Stromal cell of bone marrow (primary cell): ENCODE data around the gene WNT3.
"Not testable (repeated sequence)": the region's sequence is repeated elsewhere in the genome, so short reads cannot be mapped to it uniquely, and the experiment has no call there.

Experiments
- DNase-seq: peaks from one replicate; pipeline ENCODE4 v3.0.0-alpha.2; 2012; ENCODE audit warnings: low read depth

The WNT3 gene, protein sequence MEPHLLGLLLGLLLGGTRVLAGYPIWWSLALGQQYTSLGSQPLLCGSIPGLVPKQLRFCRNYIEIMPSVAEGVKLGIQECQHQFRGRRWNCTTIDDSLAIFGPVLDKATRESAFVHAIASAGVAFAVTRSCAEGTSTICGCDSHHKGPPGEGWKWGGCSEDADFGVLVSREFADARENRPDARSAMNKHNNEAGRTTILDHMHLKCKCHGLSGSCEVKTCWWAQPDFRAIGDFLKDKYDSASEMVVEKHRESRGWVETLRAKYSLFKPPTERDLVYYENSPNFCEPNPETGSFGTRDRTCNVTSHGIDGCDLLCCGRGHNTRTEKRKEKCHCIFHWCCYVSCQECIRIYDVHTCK

DNA sequence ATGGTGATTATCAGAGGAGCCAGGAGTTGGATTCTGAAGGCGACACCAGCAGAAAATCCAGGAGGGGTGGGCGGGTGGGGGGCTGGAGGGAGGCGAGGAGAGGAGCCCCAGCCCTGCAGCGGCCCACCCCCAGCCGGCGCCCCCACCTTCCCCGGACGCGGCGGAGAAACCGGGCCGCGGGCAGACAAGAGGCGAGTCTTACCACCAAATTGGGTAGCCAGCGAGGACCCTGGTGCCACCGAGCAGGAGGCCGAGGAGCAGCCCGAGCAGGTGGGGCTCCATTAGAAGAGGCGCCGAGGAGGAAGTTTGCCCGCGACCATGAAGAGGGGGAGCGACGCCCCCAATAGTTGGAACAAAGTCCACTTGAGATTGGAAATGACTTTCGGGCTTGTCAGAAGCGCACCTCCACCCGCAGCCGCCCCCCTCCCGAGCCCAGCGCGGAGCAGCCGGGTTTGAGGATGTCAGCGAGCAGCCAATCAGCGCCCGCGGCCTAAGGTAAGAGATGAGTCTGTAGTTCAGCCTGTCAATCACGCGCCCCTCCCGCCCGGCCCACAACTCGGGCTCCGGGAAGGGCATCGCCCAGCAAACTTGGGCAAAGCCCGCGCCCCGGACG is at the start of gene WNT3:
Gene WNT3, minus strand, starts transcription at position 377 of the 613 bp plus-strand sequence. Its CDS starts 95 bp downstream, at position 282.
- no peak for DNase-seq

DNA sequence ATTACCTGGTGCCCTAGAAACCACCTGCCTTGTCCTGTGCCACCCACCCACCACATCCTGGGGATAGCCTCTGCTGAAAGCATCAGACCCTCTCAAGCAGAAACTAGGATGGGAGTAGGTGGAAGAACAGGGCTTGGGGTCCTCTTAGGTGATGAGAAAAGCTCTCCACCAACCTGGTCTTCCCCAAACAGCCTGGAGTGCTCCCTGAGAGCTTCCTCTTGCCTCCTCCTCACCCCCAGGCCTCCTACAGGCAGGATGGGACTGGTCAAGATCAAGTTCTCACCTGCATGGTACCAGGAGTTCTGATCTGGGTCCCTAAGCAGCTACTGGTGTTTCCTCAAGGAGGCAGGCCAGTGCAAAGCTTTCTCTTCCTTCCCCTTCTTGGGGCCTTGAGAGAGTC is 48.3 kb upstream of the WNT3 start:
- no peak for DNase-seq

DNA sequence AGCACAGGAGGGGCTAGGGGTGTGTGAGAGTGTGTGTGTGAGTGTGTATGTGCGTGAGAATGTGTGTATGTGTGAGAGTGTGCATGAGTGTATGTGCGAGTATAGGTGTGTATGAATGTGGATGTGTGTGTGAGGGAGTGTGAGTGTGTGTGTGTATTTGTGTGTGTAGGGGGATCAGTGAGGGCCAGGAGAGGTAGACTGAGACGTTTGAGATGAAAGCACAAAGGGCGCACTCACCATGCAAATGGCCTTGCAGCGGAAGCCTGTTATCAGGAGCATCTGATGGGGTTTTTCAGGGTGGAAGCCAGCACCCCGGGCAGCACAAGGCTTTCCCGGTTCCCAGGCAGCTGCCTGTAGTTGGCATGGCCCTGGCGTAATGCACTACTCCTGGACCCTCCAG is 47.8 kb upstream of the WNT3 start:
- DNase-seq, result no peak

DNA sequence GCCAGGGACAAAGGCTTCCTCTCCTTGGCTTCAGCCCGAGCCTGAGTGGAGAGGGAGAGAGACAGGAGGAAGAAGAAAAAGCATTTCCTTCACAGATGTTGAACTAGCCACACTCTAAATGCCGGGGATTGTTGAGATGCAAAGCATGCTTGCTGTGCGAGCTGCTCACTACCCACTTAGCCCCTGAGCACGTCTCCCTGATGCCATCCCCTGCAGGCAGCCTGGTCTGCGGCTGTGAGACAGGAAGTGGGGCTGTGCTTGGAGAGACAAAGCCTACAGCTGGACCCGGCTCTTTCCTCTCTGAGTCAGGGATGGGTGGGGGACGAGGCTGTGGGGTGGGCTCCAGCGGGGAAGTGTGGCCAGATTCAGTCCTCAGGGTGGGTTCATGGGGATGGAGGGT is 46.6 kb upstream of the WNT3 start:
- no peak for DNase-seq

DNA sequence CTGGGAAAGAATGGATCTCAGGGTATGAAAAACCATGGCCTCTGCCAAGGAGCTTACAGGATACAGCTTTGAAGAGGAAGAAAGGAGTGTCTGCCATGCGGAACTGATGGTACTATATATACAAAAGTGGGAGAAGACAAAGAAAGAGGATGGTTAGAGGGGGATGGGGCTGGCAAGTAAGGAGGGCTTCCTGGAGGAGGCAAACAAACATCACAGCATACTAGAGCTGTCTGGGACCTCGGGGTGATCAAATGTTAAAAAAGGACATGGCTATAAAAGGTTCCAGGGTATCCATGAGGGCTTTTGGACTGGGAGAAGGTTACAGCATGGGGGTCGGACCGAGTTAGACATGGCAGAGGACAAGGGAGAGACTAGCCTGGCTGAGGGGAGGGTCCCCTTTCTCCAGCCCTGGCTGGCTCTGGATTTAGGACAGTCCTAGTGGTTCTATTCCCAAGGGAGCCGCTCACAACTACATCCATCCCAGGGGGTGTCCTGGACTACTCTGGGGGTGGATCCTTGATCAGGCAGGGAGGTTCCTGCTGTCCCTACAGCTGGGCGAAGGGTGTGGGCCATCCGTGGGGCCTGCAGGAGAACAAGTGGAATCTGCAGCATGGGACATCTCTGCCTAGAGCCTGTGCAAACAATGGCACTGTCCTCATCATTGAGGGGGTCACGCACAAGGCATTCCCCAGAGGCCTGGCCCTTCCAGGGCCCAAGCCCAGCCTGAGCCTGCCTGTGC is 45.1 kb upstream of the WNT3 start:
- no peak for DNase-seq

DNA sequence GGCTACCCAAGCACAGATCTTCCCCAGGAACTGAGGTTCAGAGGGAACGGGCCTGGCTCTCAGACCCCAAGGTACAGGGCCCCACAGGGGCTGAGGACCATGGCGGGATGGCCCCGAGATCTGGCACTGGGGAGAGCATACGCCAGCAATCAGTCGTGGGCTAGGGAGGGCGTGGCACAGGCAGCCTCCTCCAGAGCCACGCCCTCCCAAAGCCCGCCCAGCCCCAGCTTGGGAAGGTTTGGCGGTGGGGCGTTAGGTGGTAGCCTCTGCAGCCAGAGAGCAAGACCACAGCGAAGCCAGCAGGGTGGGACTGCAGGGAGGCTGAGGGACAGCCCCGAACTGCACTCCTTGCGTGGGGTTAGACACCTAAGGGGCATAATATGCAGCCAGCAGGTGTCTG is 44.5 kb upstream of the WNT3 start:
- DNase-seq, result no peak

DNA sequence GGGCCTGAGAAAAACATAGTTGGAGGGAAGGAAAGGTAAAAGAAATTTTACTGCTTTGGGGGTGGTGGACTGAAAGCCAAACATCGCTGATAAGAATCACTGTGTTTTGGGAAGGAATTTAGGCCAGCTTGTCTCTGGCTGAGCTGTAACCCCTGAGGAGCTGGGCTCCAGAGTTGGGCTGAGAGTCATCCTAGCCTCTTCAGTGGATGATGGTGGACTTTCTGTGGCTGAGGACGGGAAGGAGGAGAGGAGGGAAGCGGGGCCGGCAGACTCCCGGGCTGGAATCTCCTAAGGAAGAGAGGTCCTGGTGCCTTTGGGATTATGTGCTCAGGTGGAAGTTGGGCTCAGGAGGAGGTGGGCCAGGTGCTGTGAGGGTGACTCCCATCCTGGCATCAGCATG is 41.5 kb upstream of the WNT3 start:
- DNase-seq, result no peak

DNA sequence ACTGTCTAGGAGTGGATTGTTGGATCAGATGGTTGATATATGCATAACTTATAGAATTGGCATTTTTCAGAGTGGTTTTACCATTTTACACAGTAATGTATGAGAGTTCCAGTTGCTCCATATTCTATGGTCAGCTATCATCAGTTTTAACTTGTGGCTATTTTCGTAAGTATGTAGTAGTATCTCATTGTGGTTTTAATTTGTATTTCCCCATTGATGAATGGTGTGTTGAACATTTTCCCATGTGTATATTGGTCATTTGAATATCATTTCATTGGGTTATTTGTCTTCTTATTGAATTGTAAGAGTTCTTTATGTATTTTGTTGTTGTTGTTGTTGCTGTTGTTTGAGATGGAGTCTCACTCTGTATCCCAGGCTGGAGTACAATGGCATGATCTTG is 39.1 kb upstream of the WNT3 start:
- no peak for DNase-seq

DNA sequence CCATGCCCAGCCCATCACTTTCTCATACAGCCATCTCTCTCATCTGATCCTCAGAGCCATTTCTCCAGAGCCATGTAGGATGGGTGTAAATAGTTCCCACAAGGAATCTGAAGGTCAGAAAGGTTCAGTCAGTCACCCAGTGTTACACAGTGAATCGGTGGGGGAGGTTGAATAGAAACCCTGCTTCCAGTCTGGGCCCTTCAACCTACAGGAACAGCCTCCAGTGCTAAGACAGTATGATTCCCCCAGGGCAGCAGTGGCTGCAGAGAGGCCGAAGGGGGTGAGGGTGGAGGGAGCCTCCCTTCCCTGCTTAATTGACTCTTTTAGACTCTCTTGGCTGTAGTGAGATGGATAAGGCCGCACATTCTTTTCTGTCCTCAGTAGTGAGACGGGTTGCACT is 36.5 kb upstream of the WNT3 start:
- DNase-seq, result no peak

DNA sequence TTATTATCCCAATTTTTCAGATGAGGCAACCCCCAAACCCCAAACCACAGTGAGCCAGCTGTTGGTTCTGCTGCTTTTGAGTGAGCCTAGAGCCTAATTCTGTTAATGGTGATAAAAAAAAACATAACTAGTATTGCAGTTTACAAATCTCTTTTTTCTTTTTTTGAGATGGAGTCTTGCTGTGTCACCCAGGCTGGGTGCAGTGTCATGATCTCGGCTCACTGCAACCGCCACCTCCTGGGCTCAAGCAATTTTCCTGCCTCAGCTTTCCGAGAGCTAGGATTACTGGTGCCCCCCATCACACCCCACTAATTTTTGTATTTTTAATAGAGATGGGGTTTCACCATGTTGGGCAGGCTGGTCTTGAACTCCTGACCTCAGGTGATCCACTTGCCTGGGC is 36.0 kb upstream of the WNT3 start:
- no peak for DNase-seq

DNA sequence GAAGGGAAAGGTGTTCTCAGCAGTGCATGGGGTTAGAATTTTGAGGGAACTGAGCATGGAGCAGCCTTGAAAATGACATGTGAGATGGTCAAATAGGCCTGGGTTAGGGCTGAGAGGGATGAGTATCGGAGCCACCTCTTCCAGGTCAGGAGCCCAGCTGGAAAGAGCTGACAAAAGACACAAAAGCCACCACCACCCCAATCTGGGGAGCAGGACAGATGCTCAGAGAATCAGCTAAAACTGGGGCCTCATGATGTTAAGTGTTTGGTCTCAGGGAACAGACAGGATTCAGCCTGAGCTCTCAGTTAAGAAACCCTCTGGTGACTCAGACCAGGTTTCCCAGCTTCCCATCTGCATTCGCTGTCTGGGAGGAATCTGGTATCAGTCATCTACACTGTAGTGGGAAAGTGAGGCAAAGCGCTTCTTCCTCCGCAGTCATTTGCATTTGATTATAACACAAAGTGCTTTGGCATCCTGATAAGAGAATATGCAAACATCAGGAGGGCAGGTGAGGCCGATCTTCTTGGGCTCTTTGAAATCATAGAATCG is 35.5 kb upstream of the WNT3 start:
- no peak for DNase-seq

DNA sequence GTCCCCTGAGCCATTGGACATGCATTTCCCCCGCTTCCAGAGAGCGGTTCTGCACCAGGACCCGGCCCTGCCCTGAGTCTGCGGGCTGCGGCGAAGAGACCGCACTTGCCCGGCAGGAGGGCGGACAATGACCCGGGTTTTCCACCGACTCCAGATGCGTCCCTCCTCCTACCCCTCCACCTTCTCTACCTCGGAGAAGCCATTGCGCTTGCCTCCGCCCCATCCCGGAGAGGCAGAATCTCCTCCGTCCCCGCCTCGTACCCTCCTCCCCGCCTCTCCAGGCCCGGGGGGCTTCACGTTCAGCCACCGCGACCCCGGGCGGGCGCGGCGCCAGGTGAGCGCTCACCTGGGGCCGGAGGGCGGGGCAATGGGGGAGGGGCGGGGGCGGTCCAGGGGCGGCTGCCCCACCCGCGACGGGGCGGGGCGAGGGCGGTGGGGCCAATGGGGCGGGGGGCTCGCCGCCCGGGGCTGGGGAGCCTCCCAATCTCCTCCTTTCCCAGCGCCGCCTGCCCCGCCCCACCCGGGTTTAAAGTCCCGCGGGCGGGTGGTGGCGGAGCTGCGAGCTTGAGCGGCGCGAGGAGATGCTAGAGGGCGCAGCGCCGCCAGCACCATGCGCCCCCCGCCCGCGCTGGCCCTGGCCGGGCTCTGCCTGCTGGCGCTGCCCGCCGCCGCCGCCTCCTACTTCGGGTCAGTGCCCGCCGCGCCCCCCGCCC is 32.7 kb upstream of the WNT3 start, which contains the start of gene WNT9B:
Gene WNT9B, plus strand, starts transcription at position 555 of the 713 bp plus-strand sequence. Its CDS starts 56 bp downstream, at position 611.
- DNase-seq, result no peak

DNA sequence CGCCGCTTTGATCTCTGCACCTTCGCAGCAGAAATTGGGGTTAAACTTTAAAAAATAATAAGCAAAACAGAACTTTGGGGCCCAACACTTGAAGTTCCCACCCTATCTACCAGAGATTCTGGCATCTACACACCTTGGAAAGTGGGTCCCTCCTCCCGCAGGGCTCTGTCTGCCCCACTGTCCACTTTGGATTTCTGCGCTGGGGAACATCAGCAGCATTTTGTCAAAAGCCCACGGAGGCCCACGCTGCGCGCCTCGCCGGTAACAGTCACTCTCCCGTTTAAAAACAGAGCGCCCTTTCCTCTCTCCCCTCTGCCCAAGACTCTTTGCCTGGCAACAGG is 32.2 kb upstream of the WNT3 start:
- no peak for DNase-seq

DNA sequence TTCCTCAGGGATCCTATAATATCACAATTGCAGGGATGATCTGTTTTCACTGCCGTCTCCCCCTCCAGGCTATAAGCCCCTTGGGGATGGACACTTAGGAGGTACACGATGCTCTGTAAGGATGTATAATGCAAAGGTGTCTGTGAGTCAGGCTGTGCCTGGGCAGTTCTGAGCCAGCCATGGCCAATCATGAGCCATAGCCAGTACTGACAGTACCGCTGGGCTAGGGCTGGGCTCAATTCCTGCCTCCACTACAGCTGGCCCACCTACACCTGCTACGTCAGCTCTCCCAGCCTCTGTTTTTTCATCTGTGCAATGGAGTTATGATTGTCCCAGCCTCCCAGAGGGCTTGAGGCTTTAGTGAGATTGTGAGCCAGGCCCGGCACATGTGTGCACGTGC is 30.0 kb upstream of the WNT3 start:
- no peak for DNase-seq

DNA sequence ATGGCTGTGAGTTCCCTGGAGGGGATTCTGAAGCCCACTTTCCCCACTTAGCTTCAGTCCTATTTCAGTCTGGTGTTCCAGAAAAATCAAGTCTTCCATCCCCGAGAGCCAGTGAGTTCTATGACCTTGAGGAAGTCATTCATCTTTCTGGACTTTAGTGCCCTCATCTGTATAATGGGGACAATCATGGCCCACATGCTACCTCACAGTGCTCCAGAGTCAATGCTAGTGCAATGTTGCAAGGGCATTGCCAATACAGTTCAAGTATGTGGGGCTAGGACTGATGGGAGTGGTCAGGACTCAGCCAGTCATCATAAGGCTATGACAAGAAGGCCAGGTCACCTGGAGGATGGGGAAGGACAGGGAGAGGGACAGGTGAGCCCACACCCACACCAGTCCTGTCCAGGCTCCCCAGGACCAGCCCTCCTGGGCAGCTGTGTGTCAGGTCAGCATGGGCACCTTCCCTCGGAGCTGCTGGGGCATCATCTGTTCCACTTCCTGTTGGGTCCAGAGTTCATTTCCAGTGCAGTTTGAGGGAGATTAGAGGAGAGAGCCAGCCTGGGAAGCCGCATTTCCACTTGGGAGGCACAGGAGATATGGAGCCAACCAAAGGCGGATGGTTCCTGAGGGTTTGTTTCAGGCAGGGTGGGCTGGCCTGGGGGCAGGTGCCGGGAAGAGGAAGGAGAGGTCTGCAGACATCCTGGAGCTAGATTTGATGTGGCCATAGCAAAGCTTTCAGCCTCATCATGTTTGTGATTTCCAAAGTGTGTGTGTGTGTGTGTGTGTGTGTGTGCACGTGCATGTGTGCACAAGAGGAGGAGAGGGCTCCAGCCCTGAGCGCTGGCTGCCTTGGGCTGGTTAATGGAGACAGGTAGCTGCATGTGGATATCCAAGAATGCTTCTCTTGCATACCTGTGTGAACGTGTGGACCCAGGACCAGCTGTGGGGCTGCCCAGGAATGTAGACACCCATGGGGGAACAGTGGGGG is 29.0 kb upstream of the WNT3 start:
- DNase-seq, result no peak

DNA sequence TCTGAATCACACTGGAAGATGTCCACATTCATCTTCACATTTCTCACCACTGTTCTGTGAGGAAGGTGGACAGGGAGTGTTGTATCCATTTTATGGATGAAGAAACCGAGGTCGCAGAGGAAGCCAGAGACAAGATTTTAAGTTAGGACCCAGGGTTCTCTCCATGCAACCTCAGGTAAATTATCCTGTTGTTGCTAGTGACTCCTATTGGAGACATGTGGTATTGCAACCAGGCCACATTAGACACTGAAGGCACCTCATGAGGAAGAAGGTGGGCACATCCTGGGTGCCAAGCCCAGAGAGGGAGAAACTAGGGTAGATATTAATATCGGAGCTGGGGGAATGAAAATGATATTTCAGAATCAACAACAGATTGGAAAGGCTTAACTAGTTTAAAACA is 24.3 kb upstream of the WNT3 start:
- DNase-seq, result no peak

DNA sequence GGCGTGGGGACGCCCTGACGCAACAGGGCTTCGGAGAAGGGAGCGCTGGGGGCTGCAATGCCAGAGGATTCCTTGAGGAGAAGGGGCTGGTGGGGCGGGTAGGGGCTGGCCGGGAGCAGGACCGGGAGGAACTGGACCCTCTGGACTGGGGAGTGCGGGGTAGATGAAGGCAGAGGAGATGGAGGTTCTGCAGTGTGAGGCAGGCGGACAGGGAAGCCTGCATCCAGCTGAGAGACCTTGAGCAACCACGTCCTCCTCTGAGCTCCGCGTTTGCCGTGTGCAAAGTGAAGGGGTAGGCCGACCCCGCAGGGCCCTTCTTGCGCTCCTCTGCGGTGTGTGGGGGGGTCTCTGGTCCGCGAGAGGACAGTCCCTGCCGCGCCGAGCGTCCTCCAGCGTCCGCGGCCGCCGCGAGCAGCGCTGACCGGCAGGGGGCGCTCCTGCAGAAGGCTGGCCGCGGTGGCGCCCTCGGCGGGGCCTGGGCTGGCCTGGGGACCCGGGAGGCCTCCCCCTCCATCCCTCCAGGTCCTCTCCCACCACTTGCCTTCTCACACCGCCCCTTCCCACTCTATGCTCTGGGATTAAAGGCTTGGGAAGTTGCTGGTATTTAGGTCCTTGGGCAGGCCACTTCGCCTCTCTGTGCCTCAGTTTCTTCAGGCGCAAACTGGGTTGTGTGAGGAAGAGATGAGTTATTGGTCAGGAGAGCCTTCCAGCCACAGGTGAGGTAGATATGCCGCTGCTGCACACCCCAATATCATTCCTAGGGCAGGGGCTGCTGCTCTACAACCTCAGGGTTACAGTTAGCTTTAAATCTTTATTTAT is 23.3 kb upstream of the WNT3 start:
- DNase-seq, result no peak

DNA sequence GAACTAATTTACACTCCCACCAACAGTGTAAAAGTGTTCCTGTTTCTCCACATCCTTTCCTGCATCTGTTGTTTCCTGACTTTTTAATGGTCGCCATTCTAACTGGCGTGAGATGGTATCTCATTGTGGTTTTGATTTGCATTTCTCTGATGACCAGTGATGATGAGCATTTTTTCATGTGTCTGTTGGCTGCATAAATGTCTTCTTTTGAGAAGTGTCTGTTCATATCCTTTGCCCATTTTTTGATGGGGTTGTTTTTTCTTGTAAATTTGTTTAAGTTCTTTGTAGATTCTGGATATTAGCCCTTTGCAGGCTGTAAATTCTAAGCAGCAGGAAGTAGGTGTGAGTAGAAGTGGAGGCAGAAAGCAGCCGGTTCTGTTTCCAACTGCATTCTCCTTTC is 22.1 kb upstream of the WNT3 start:
- DNase-seq, result not testable (repeated sequence)

DNA sequence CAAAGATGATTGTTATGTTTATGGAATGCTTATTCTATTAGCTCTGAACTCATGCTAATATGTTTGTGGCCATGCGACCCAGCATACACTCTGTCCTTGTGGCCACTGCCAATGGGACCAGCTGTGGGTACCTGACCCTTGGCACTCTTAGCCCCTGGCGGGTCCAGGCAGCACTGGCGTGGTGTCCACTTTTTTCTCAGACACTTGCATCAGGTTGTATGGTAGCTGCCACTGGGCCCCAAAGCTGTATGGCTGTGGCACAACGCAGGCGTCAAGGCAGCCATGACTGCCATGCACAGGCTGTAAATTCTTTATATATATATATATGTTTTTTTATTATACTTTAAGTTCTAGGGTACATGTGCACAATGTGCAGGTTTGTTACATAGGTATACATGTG is 20.7 kb upstream of the WNT3 start:
- no peak for DNase-seq

DNA sequence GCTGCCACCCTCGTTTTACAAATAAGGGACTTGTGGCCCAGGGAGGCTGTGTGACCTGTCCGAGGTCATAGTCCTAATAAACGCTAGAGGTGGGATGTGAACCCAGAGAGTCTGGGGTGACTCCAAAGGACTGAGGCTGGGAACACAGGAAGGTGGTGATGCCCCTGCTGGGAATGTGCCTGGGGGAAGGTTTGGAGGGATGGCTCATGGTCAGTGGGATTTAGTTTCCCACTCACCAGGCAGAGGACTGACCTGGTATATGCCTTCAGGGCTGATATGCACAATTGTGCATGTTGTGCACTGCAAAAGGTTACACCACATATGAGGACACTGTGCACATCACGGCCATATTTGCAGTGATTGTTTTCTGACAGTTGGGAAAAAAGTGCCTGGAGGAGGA is 19.0 kb upstream of the WNT3 start:
- no peak for DNase-seq
